Measurements from ENCODE around the gene UBR4. TPM values are rescaled to one million over a fixed set of nuclear protein-coding genes. Genes with fewer than 3 reads are reported as not detected.

The UBR4 gene
- total RNA-seq, 1 donor: 149 TPM

- Histone ChIP-seq H3K27ac (ENCODE audit: low read depth, low read length) (no peak overlapping the region), H3K9me3 (ENCODE audit: low read depth, low read length) (no peaks in the 10 kb centered on the region), H3K4me1 (ENCODE audit: insufficient read depth, low read length) (no peaks in the 10 kb centered on the region), H3K4me2 (ENCODE audit: insufficient read depth, low read length) (no peak overlapping the region), H3K27me3 (ENCODE audit: insufficient read depth, low read length) (no peaks in the 10 kb centered on the region), H3K79me2 (ENCODE audit: insufficient read depth, low read length) (no peaks in the 10 kb centered on the region), H4K20me1 (ENCODE audit: insufficient read depth, low read length) (no peaks in the 10 kb centered on the region), H3K36me3 (ENCODE audit: insufficient read depth, low read length) (no peaks in the 10 kb centered on the region), H3K4me3 (ENCODE audit: insufficient read depth, low read length) (no peak overlapping the region), H2AFZ (ENCODE audit: low read length) (peak overlapping the region; percentile 35)
- no peak for DNase-seq (ENCODE audit: insufficient read length, low spot score, missing footprints)
- TF ChIP-seq CTCF (IDR thresholded peaks at IDR 0.05; ENCODE audit: extremely low read depth, low read depth, low read length): no peak
These were observed 182.0 kb downstream of the UBR4 start for GRCh38 chr1:19028110-19028509.

Other genes with a start within 250 kb of the UBR4 start
- gene EMC1, start 41.3 kb upstream of the UBR4 start, total RNA-seq: 60.1 and 64.1 TPM in 2 replicates
- 17.4 and 18.5 TPM in 2 replicates for gene MRTO4, start 41.5 kb upstream of the UBR4 start, total RNA-seq
- gene AKR7A3, start 78.5 kb upstream of the UBR4 start, total RNA-seq: 0.72 and 1.2 TPM in 2 replicates
- 66.2 and 79.0 TPM in 2 replicates for gene AKR7A2, start 101.9 kb upstream of the UBR4 start, total RNA-seq
- gene SLC66A1, start 102.1 kb upstream of the UBR4 start, total RNA-seq: 30.9 and 32.6 TPM in 2 replicates

All from osteoblast (primary cell).